Measurements from ENCODE around the gene PDE4D.

DNA sequence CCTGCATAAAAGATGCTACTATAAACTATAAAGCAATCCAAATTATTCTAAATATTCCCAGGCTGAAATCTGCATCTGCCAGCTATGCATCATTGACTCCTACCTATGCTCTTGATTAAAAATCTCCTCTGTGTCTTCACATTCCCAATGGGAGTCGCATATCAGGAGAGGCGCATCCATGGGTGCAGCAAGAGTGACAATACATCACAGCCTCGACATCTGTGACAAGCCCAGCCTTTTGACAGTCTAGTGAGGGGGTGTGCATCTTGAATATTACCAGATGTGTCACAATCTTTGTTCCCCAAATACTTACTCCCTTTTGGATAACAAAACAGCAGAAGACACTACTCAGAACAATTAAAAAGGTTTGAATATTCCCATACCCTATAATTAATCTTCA, 171.8 kb downstream of the PDE4D start:
- TF ChIP-seq, protein P1, sequence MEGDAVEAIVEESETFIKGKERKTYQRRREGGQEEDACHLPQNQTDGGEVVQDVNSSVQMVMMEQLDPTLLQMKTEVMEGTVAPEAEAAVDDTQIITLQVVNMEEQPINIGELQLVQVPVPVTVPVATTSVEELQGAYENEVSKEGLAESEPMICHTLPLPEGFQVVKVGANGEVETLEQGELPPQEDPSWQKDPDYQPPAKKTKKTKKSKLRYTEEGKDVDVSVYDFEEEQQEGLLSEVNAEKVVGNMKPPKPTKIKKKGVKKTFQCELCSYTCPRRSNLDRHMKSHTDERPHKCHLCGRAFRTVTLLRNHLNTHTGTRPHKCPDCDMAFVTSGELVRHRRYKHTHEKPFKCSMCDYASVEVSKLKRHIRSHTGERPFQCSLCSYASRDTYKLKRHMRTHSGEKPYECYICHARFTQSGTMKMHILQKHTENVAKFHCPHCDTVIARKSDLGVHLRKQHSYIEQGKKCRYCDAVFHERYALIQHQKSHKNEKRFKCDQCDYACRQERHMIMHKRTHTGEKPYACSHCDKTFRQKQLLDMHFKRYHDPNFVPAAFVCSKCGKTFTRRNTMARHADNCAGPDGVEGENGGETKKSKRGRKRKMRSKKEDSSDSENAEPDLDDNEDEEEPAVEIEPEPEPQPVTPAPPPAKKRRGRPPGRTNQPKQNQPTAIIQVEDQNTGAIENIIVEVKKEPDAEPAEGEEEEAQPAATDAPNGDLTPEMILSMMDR (IDR thresholded peaks at IDR 0.05; ENCODE audit: insufficient read depth, low read depth, low read length) = no peak
- TF ChIP-seq EZH2 (IDR thresholded peaks at IDR 0.05; ENCODE audit: insufficient read depth, low read length) = no peak

Data from astrocyte (in vitro differentiated cells and primary cell).